Measurements from ENCODE around the gene CFAP69. TPM values are rescaled to one million over a fixed set of nuclear protein-coding genes. Genes with fewer than 3 reads are reported as not detected.

Gene CFAP69
- total and polyA plus RNA-seq, 2 experiments from 2014 or later = 4.9 to 7.9 TPM

- Histone ChIP-seq H3K4me2 (peak overlapping the region; percentile 91), H3K9me2 (ENCODE audit: insufficient read depth) (no peaks in the 10 kb centered on the region), H3K4me1 (ENCODE audit: insufficient read depth) (no peaks in the 10 kb centered on the region), H3K27ac (ENCODE audit: low read depth) (no peak overlapping the region), H3K27me3 (ENCODE audit: insufficient read depth) (no peaks in the 10 kb centered on the region), H3F3A (replicated peaks; ENCODE audit: low read depth) (no peaks in the 10 kb centered on the region), H2AFZ (no peak overlapping the region), H4K20me1 (replicated peaks; ENCODE audit: insufficient read depth) (0 out of 2 replicates have a peak, but pooled peaks cover 13% of the 10 kb centered on the region), H3K4me3 (peak overlapping the region; percentile 83), H3K36me3 (ENCODE audit: insufficient read depth) (no peaks in the 10 kb centered on the region), H3K79me2 (replicated peaks; ENCODE audit: insufficient read depth) (peaks cover 55% of the 10 kb centered on the region)
- TF ChIP-seq EZH2 (IDR thresholded peaks at IDR 0.05; ENCODE audit: low read depth, unreplicated experiment) = no peak
- no peak for TF ChIP-seq ZNF114 (CRISPR knock-in tag; IDR thresholded peaks at IDR 0.05)
- no peak for TF ChIP-seq NANOG (IDR thresholded peaks at IDR 0.05; ENCODE audit: borderline replicate concordance)
- TF ChIP-seq CTCF (conservative IDR thresholded peaks at IDR 0.05; ENCODE audit: low read depth in 2 of 2) = no peak
- TF ChIP-seq ETS1 (IDR thresholded peaks at IDR 0.05) = no peak
- TF ChIP-seq JUNB (IDR thresholded peaks at IDR 0.05; ENCODE audit: unreplicated experiment) = no peak
- TF ChIP-seq POLR2AphosphoS5 (IDR thresholded peaks at IDR 0.05; ENCODE audit: low read depth) = no peak
- TF ChIP-seq EZH2phosphoT487 (IDR thresholded peaks at IDR 0.05; ENCODE audit: unreplicated experiment) = no peak
- no peak for TF ChIP-seq REST (IDR thresholded peaks at IDR 0.05; ENCODE audit: unreplicated experiment)
- no peak for ATAC-seq
- H3K27me3 Mint-ChIP-seq (ENCODE audit: insufficient read depth, low read depth, poor library complexity) = peaks cover 6% of the 10 kb centered on the region
- H3K4me3 Mint-ChIP-seq = peak overlapping the region; percentile 95
- H3K9me3 Mint-ChIP-seq = no peaks in the 10 kb centered on the region
- H3K27ac Mint-ChIP-seq = no peak overlapping the region
- H3K4me1 Mint-ChIP-seq = peaks cover 9% of the 10 kb centered on the region; the same call in 2 of the 3 replicates
- peaks cover 2% of the 10 kb centered on the region; the same call in 1 of the 3 replicates for H3K36me3 Mint-ChIP-seq (ENCODE audit: low read depth)
- no peak for DNase-seq (ENCODE audit: low spot score)
Measured at GRCh38 chr7:90347759-90348158, 102.8 kb downstream of the CFAP69 start.

GRCh38 chr7:90349305-90349704 lies 104.3 kb downstream of the CFAP69 start:
- Mint-ChIP-seq H3K4me1 (peaks cover 9% of the 10 kb centered on the region; the same call in 2 of the 3 replicates), H3K27me3 (ENCODE audit: insufficient read depth, low read depth, poor library complexity) (peaks cover 6% of the 10 kb centered on the region)
- TF ChIP-seq EZH2 (IDR thresholded peaks at IDR 0.05; ENCODE audit: low read depth, unreplicated experiment) (no peak), CTCF (conservative IDR thresholded peaks at IDR 0.05; ENCODE audit: low read depth in 2 of 2) (no peak), NANOG (IDR thresholded peaks at IDR 0.05; ENCODE audit: borderline replicate concordance) (no peak), ZNF331 (CRISPR knock-in tag; IDR thresholded peaks at IDR 0.05; ENCODE audit: low read depth) (no peak), REST (IDR thresholded peaks at IDR 0.05; ENCODE audit: unreplicated experiment) (no peak)

More at GRCh38 chr7:90349305-90349704, 104.3 kb downstream of the CFAP69 start:
- no peak overlapping the region for H3K4me3 Mint-ChIP-seq
- no peaks in the 10 kb centered on the region for H3F3A ChIP-seq (replicated peaks; ENCODE audit: low read depth)
- no peak overlapping the region for H3K4me2 ChIP-seq
- no peaks in the 10 kb centered on the region for H3K27me3 ChIP-seq (ENCODE audit: insufficient read depth)
- no peak for ATAC-seq
- H3K36me3 Mint-ChIP-seq (ENCODE audit: low read depth) = peaks cover 2% of the 10 kb centered on the region; the same call in 1 of the 3 replicates
- 0 out of 2 replicates have a peak, but pooled peaks cover 13% of the 10 kb centered on the region for H4K20me1 ChIP-seq (replicated peaks; ENCODE audit: insufficient read depth)
- H3K4me3 ChIP-seq = no peak overlapping the region
- no peak overlapping the region for H2AFZ ChIP-seq
- H3K9me2 ChIP-seq (ENCODE audit: insufficient read depth) = no peaks in the 10 kb centered on the region
- peaks cover 55% of the 10 kb centered on the region for H3K79me2 ChIP-seq (replicated peaks; ENCODE audit: insufficient read depth)
- no peaks in the 10 kb centered on the region for H3K9me3 Mint-ChIP-seq
- H3K4me1 ChIP-seq (ENCODE audit: insufficient read depth) = no peaks in the 10 kb centered on the region
- no peak for DNase-seq (ENCODE audit: low spot score)
- no peak overlapping the region for H3K27ac Mint-ChIP-seq
- H3K36me3 ChIP-seq (ENCODE audit: insufficient read depth) = no peaks in the 10 kb centered on the region
- no peak overlapping the region for H3K27ac ChIP-seq (ENCODE audit: low read depth)

Data from GM23338 (cell line).